ENCODE results near the gene KAT6B. TPM values are rescaled to one million over a fixed set of nuclear protein-coding genes. Genes with fewer than 3 reads are reported as not detected.

The KAT6B gene
- total and polyA plus RNA-seq, 2 donors (not counting 1 experiment from before 2014, with no cell fraction given), result 8.6 to 111 TPM

- WGBS (ENCODE audit: insufficient coverage), result 97% methylated on average over 5 of the region's 7 CpGs
- DNase-seq (no peak), ATAC-seq (ENCODE audit: low read depth) (no peak)
- H3K9me3 ChIP-seq (ENCODE audit: control extremely low read depth in 1 of 3, control insufficient read depth in 2 of 3, insufficient read depth in 1 of 3, low read length in 2 of 3), result no peaks in the 10 kb centered on the region
- H3K4me2 ChIP-seq (replicated peaks; ENCODE audit: low read depth, low read length, poor library complexity, severe bottlenecking), result no peak overlapping the region
- H3K27me3 Mint-ChIP-seq, result no peaks in the 10 kb centered on the region
- H2AFZ ChIP-seq (ENCODE audit: insufficient read depth, low read depth, low read length, poor library complexity, severe bottlenecking), result no peak overlapping the region
- POLR2A ChIA-PET, result no interaction called here
- no peaks in the 10 kb centered on the region for H3K36me3 ChIP-seq (replicated peaks in 1 of 2; ENCODE audit: control extremely low read depth in 1 of 2, control insufficient read depth in 1 of 2, extremely low read depth in 1 of 2, insufficient read depth in 2 of 2, low read length in 1 of 2)
- H3K27ac ChIP-seq (ENCODE audit: low read length in 2 of 2), result no peak overlapping the region
- H3K27me3 ChIP-seq (replicated peaks in 1 of 4; ENCODE audit: control extremely low read depth in 1 of 4, control insufficient read depth in 3 of 4, insufficient read depth in 4 of 4, low read length in 3 of 4), result no peaks in the 10 kb centered on the region
- H3K4me1 Mint-ChIP-seq, result peaks cover 22% of the 10 kb centered on the region
- H3K4me1 ChIP-seq (ENCODE audit: control insufficient read depth in 2 of 2, insufficient read depth in 2 of 2, low read length in 2 of 2), result peaks cover 0 to 6% of the 10 kb centered on the region in 2 donors
- no peak overlapping the region for H3K4me3 ChIP-seq (ENCODE audit: control extremely low read depth in 1 of 5, extremely low read depth in 1 of 5, insufficient read depth in 1 of 5, low read depth in 2 of 5, low read length in 4 of 5)
- H4K20me1 ChIP-seq (ENCODE audit: control insufficient read depth, insufficient read depth, low read length, poor library complexity, severe bottlenecking), result peaks cover 10% of the 10 kb centered on the region
- no peak overlapping the region for H3K4me3 Mint-ChIP-seq
- intact Hi-C loops (cut with micrococcal nuclease), result no loop called here
- no peak overlapping the region for H3K27ac Mint-ChIP-seq
- no peaks in the 10 kb centered on the region for H3K9me3 Mint-ChIP-seq (ENCODE audit: insufficient read depth)
- CTCF ChIA-PET, result no interaction called here
- no peak overlapping the region for H3K9ac ChIP-seq (ENCODE audit: low read length)
- TF ChIP-seq EZH2 (IDR thresholded peaks at IDR 0.05; ENCODE audit: borderline replicate concordance, insufficient read depth, low read depth, low read length, poor library complexity, severe bottlenecking), result no peak
- TF ChIP-seq, protein P1, sequence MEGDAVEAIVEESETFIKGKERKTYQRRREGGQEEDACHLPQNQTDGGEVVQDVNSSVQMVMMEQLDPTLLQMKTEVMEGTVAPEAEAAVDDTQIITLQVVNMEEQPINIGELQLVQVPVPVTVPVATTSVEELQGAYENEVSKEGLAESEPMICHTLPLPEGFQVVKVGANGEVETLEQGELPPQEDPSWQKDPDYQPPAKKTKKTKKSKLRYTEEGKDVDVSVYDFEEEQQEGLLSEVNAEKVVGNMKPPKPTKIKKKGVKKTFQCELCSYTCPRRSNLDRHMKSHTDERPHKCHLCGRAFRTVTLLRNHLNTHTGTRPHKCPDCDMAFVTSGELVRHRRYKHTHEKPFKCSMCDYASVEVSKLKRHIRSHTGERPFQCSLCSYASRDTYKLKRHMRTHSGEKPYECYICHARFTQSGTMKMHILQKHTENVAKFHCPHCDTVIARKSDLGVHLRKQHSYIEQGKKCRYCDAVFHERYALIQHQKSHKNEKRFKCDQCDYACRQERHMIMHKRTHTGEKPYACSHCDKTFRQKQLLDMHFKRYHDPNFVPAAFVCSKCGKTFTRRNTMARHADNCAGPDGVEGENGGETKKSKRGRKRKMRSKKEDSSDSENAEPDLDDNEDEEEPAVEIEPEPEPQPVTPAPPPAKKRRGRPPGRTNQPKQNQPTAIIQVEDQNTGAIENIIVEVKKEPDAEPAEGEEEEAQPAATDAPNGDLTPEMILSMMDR (IDR thresholded peaks at IDR 0.05), result no peak
- H3K79me2 ChIP-seq (ENCODE audit: control insufficient read depth, insufficient read depth, low read length), result peaks cover 73% of the 10 kb centered on the region
Measured at GRCh38 chr10:74881253-74881884, 55.0 kb downstream of the KAT6B start.

DNA sequence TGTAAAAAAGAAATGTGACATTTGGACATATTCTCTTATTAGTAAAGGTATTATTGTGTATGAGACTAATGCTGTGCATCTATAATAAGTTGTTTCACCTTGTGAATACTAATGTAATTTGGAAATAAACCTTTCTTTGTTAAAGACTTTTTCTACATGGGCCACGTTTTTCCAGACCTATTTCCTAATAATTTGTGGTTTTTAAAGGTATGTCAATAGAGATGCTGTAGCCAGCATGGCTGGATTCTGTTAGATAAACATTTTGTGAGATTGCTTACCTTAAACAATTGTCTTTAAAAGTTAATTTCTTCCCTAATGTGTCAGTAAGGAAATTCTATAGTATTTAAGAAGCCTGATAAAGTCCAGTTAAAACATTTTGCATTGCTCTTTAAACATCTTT is 56.0 kb downstream of the KAT6B start:
- Histone ChIP-seq H3K27ac (ENCODE audit: low read length in 2 of 2) (no peak overlapping the region), H3K9me3 (ENCODE audit: control extremely low read depth in 1 of 3, control insufficient read depth in 2 of 3, insufficient read depth in 1 of 3, low read length in 2 of 3) (no peaks in the 10 kb centered on the region), H4K20me1 (ENCODE audit: control insufficient read depth, insufficient read depth, low read length, poor library complexity, severe bottlenecking) (peaks cover 14% of the 10 kb centered on the region), H3K4me2 (replicated peaks; ENCODE audit: low read depth, low read length, poor library complexity, severe bottlenecking) (no peak overlapping the region), H3K4me3 (ENCODE audit: control extremely low read depth in 1 of 5, extremely low read depth in 1 of 5, insufficient read depth in 1 of 5, low read depth in 2 of 5, low read length in 4 of 5) (no peak overlapping the region), H3K9ac (ENCODE audit: low read length) (no peak overlapping the region), H3K36me3 (replicated peaks in 1 of 2; ENCODE audit: control extremely low read depth in 1 of 2, control insufficient read depth in 1 of 2, extremely low read depth in 1 of 2, insufficient read depth in 2 of 2, low read length in 1 of 2) (no peaks in the 10 kb centered on the region), H3K79me2 (ENCODE audit: control insufficient read depth, insufficient read depth, low read length) (peaks cover 74% of the 10 kb centered on the region), H3K4me1 (ENCODE audit: control insufficient read depth in 2 of 2, insufficient read depth in 2 of 2, low read length in 2 of 2) (peaks cover 0 to 6% of the 10 kb centered on the region in 2 donors), H3K27me3 (replicated peaks in 1 of 4; ENCODE audit: control extremely low read depth in 1 of 4, control insufficient read depth in 3 of 4, insufficient read depth in 4 of 4, low read length in 3 of 4) (no peaks in the 10 kb centered on the region), H2AFZ (ENCODE audit: insufficient read depth, low read depth, low read length, poor library complexity, severe bottlenecking) (no peak overlapping the region)
- no peak overlapping the region for H3K4me3 Mint-ChIP-seq
- WGBS (ENCODE audit: insufficient coverage), result no CpG with 5 or more reads among the region's 1 CpG
- DNase-seq, result no peak
- intact Hi-C loops (cut with micrococcal nuclease), result no loop called here
- ChIA-PET POLR2A (no interaction called here), CTCF (interaction anchor here (0.6 kb wide), 1 partner anchor 15 kb away, joined by 3 read pairs; no protein-coding TSS in a partner anchor)
- TF ChIP-seq, protein P1 (IDR thresholded peaks at IDR 0.05), result no peak
- TF ChIP-seq EZH2 (IDR thresholded peaks at IDR 0.05; ENCODE audit: borderline replicate concordance, insufficient read depth, low read depth, low read length, poor library complexity, severe bottlenecking), result no peak
- no peaks in the 10 kb centered on the region for H3K9me3 Mint-ChIP-seq (ENCODE audit: insufficient read depth)
- H3K27me3 Mint-ChIP-seq, result no peaks in the 10 kb centered on the region
- no peak overlapping the region for H3K27ac Mint-ChIP-seq
- ATAC-seq (ENCODE audit: low read depth), result no peak
- peaks cover 27% of the 10 kb centered on the region for H3K4me1 Mint-ChIP-seq
